Measurements from ENCODE around the gene METRNL. TPM values are rescaled to one million over a fixed set of nuclear protein-coding genes. Genes with fewer than 3 reads are reported as not detected.

METRNL gene
- total RNA-seq, 4 donors from 2014 or later = 80.3 to 137 (median 87.7) TPM

GRCh38 chr17:83079766-83080578, 563 bp downstream of the METRNL start:
- DNase-seq = no peak
- Histone ChIP-seq H3K36me3 (peaks cover 0 to 23% (median 0%) of the 10 kb centered on the region in 3 donors), H3K9me3 (no peaks in the 10 kb centered on the region), H3K27ac (peak overlapping the region; percentile 88 to 95 (median 92)), H3K27me3 (peaks cover 0 to 44% (median 0%) of the 10 kb centered on the region in 4 donors), H3K4me3 (peak overlapping the region; percentile 56 to 91 (median 75)), H3K4me1 (peaks cover 38 to 69% (median 50%) of the 10 kb centered on the region in 3 donors)
- intact Hi-C loops (cut with DNase I) = no loop called here
- WGBS, 2 donors = no CpG with 5 or more reads among the region's 127 CpGs
- peak in 1 of 4 donors; percentile 7 for TF ChIP-seq POLR2A (IDR thresholded peaks at IDR 0.05)
- TF ChIP-seq CTCF (IDR thresholded peaks at IDR 0.05) = no peak

- H3K27ac ChIP-seq = peak overlapping the region; percentile 88 to 95 (median 92)
- H3K27me3 ChIP-seq = peaks cover 0 to 42% (median 0%) of the 10 kb centered on the region in 4 donors
- TF ChIP-seq POLR2A (IDR thresholded peaks at IDR 0.05) (no peak), CTCF (IDR thresholded peaks at IDR 0.05) (no peak)
- no peaks in the 10 kb centered on the region for H3K9me3 ChIP-seq
- peaks cover 0 to 28% (median 0%) of the 10 kb centered on the region in 3 donors for H3K36me3 ChIP-seq
- DNase-seq = no peak
- H3K4me3 ChIP-seq = peak overlapping the region; percentile 56 to 91 (median 75)
- WGBS, 2 donors = no CpG with 5 or more reads among the region's 44 CpGs
- intact Hi-C loops (cut with DNase I) = no loop called here
- H3K4me1 ChIP-seq = peaks cover 38 to 74% (median 53%) of the 10 kb centered on the region in 3 donors
Observed at GRCh38 chr17:83080579-83080857, 1.1 kb downstream of the METRNL start.

- Histone ChIP-seq H3K4me1 (peaks cover 38 to 80% (median 55%) of the 10 kb centered on the region in 3 donors), H3K9me3 (no peaks in the 10 kb centered on the region), H3K4me3 (peak overlapping the region; percentile 56 to 91 (median 75)), H3K36me3 (peaks cover 0 to 34% (median 0%) of the 10 kb centered on the region in 3 donors), H3K27me3 (peaks cover 0 to 42% (median 0%) of the 10 kb centered on the region in 4 donors), H3K27ac (peak overlapping the region; percentile 88 to 95 (median 92))
- no peak for DNase-seq
- TF ChIP-seq POLR2A (IDR thresholded peaks at IDR 0.05) = peak in 1 of 4 donors; percentile 38
- no peak for TF ChIP-seq CTCF (IDR thresholded peaks at IDR 0.05)
- 0% methylated on average over 4 of the region's 91 CpGs; no CpG with 5 or more reads in 1 of the 2 donors for WGBS, 2 donors
- intact Hi-C loops (cut with DNase I) = no loop called here
Observed at GRCh38 chr17:83080858-83081683, 1.7 kb downstream of the METRNL start.

GRCh38 chr17:83081684-83082201, 2.3 kb downstream of the METRNL start:
- H3K4me3 ChIP-seq = peak overlapping the region; percentile 56 to 91 (median 75)
- intact Hi-C loops (cut with DNase I) = no loop called here
- no peak for DNase-seq
- H3K27ac ChIP-seq = peak overlapping the region; percentile 88 to 95 (median 92)
- H3K9me3 ChIP-seq = no peaks in the 10 kb centered on the region
- 58 to 85% methylated on average over 10 to 15 of the region's 23 CpGs for WGBS, 2 donors
- TF ChIP-seq POLR2A (IDR thresholded peaks at IDR 0.05) (peak in 2 of 4 donors; percentile 35 to 44), CTCF (IDR thresholded peaks at IDR 0.05) (no peak)
- peaks cover 0 to 40% (median 0%) of the 10 kb centered on the region in 3 donors for H3K36me3 ChIP-seq
- H3K27me3 ChIP-seq = peaks cover 0 to 41% (median 0%) of the 10 kb centered on the region in 4 donors
- H3K4me1 ChIP-seq = peaks cover 38 to 86% (median 61%) of the 10 kb centered on the region in 3 donors

All from esophagus squamous epithelium (tissue), 5 donors.